Measurements from ENCODE around the gene MEF2D.

- TF ChIP-seq ZNF324 (tag by site-specific recombination; IDR thresholded peaks at IDR 0.05) (no peak), ZNF610 (tag by site-specific recombination; IDR thresholded peaks at IDR 0.05; ENCODE audit: borderline replicate concordance) (no peak), ZBTB11 (tag by site-specific recombination; conservative IDR thresholded peaks at IDR 0.05; ENCODE audit: low read depth) (no peak), CTCF (tag by site-specific recombination; IDR thresholded peaks at IDR 0.05) (no peak), ZNF513 (tag by site-specific recombination; IDR thresholded peaks at IDR 0.05) (no peak), MZF1 (tag by site-specific recombination; IDR thresholded peaks at IDR 0.05; ENCODE audit: borderline replicate concordance) (no peak), PRDM10 (tag by site-specific recombination; IDR thresholded peaks at IDR 0.05) (no peak), YY1 (tag by site-specific recombination; IDR thresholded peaks at IDR 0.05) (no peak), ZSCAN23 (tag by site-specific recombination; IDR thresholded peaks at IDR 0.05) (no peak), ZNF830 (tag by site-specific recombination; IDR thresholded peaks at IDR 0.05; ENCODE audit: low read depth) (no peak)
Observed at GRCh38 chr1:156425943-156426342, 74.6 kb downstream of the MEF2D start.
